DND-41 (cell line): Measurements from ENCODE around the gene FCRL6.

Experiments
- CTCF ChIP-seq: IDR thresholded peaks from 2 replicates; pipeline ENCODE4 v1.5.1; 2012; ENCODE audit warnings: borderline replicate concordance, low read length, moderate library complexity, mild to moderate bottlenecking; ENCODE audit not compliant: poor library complexity, severe bottlenecking; ENCODE audit errors: extremely low read depth
- EZH2 ChIP-seq: IDR thresholded peaks from 3 replicates; pipeline ENCODE4 v1.6.1; 2012; ENCODE audit warnings: borderline replicate concordance, low read depth, mild to moderate bottlenecking, moderate library complexity, low read length, inconsistent platforms; ENCODE audit not compliant: severe bottlenecking

- TF ChIP-seq CTCF = no peak
- TF ChIP-seq EZH2 = no peak
These were observed 26.4 kb upstream of the FCRL6 start for GRCh38 chr1:159775716-159776115.
